ENCODE measurements around the gene TBXAS1. TPM values are rescaled to one million over a fixed set of nuclear protein-coding genes. Genes with fewer than 3 reads are reported as not detected.

TBXAS1 gene
- total and polyA plus RNA-seq, 2 experiments from 2014 or later, result 1.3 TPM; not detected in 1

- Histone ChIP-seq H3K9me2 (ENCODE audit: insufficient read depth) (peaks cover 5% of the 10 kb centered on the region; the same call in 1 of the 2 replicates), H3F3A (replicated peaks; ENCODE audit: low read depth) (no peaks in the 10 kb centered on the region), H3K79me2 (replicated peaks; ENCODE audit: insufficient read depth) (no peaks in the 10 kb centered on the region), H3K36me3 (ENCODE audit: insufficient read depth) (no peaks in the 10 kb centered on the region), H3K27ac (ENCODE audit: low read depth) (no peak overlapping the region), H3K27me3 (ENCODE audit: insufficient read depth) (no peaks in the 10 kb centered on the region), H2AFZ (no peak overlapping the region), H3K4me3 (no peak overlapping the region), H3K4me1 (ENCODE audit: insufficient read depth) (no peaks in the 10 kb centered on the region), H3K4me2 (no peak overlapping the region), H4K20me1 (replicated peaks; ENCODE audit: insufficient read depth) (no peaks in the 10 kb centered on the region)
- H3K9me3 Mint-ChIP-seq, result no peaks in the 10 kb centered on the region
- TF ChIP-seq JUNB (IDR thresholded peaks at IDR 0.05; ENCODE audit: unreplicated experiment) (no peak), ZNF114 (CRISPR knock-in tag; IDR thresholded peaks at IDR 0.05) (no peak), POLR2AphosphoS5 (IDR thresholded peaks at IDR 0.05; ENCODE audit: low read depth) (no peak), ZNF462 (CRISPR knock-in tag; IDR thresholded peaks at IDR 0.05) (no peak), EZH2 (IDR thresholded peaks at IDR 0.05; ENCODE audit: low read depth, unreplicated experiment) (no peak), ETS1 (IDR thresholded peaks at IDR 0.05) (no peak), NANOG (IDR thresholded peaks at IDR 0.05; ENCODE audit: borderline replicate concordance) (no peak), ZNF331 (CRISPR knock-in tag; IDR thresholded peaks at IDR 0.05; ENCODE audit: low read depth) (no peak), REST (IDR thresholded peaks at IDR 0.05; ENCODE audit: unreplicated experiment) (no peak)
- DNase-seq (ENCODE audit: low spot score) (no peak), ATAC-seq (no peak)
- peaks cover 2% of the 10 kb centered on the region for H3K27me3 Mint-ChIP-seq (ENCODE audit: insufficient read depth, low read depth, poor library complexity)
- 0 out of 3 replicates have a peak, but pooled peaks cover 2% of the 10 kb centered on the region for H3K4me1 Mint-ChIP-seq
- no peak overlapping the region for H3K4me3 Mint-ChIP-seq
- no peaks in the 10 kb centered on the region for H3K36me3 Mint-ChIP-seq (ENCODE audit: low read depth)
- no peak overlapping the region for H3K27ac Mint-ChIP-seq
Observed at GRCh38 chr7:139914306-139915267, 85.5 kb downstream of the TBXAS1 start.
